Measurements from ENCODE around the gene DNAI4.

DNA sequence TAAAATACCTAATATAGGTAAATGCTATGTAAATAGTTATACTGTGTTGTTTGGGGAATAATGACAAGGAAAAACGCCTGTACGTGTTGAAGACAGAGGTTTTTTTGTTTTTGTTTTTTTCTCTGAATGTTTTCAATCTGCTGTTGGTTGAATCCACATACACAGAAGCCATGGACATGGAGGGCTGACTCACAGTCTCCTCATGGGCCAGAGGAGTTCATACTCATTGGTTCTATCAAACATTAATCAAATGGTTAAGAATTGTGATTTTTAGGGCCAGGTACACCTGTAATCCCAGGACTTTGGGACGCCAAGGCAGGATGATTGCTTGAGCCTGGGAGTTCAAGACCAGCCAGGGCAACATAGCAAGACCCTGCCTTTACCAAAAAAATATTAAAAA lies 20.7 kb upstream of the DNAI4 start:
- TF ChIP-seq EP300 (IDR thresholded peaks at IDR 0.05) (no peak), POLR2A (IDR thresholded peaks at IDR 0.05) (no peak)
- TF ChIP-seq, protein P1, sequence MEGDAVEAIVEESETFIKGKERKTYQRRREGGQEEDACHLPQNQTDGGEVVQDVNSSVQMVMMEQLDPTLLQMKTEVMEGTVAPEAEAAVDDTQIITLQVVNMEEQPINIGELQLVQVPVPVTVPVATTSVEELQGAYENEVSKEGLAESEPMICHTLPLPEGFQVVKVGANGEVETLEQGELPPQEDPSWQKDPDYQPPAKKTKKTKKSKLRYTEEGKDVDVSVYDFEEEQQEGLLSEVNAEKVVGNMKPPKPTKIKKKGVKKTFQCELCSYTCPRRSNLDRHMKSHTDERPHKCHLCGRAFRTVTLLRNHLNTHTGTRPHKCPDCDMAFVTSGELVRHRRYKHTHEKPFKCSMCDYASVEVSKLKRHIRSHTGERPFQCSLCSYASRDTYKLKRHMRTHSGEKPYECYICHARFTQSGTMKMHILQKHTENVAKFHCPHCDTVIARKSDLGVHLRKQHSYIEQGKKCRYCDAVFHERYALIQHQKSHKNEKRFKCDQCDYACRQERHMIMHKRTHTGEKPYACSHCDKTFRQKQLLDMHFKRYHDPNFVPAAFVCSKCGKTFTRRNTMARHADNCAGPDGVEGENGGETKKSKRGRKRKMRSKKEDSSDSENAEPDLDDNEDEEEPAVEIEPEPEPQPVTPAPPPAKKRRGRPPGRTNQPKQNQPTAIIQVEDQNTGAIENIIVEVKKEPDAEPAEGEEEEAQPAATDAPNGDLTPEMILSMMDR (IDR thresholded peaks at IDR 0.05): no peak

Data from upper lobe of left lung (tissue), 4 donors.